MM.1S (cell line): ENCODE measurements around the gene GASK1B.

ENCODE experiments used
- DNase-seq: peaks from one replicate; pipeline ENCODE4 v3.0.0-alpha.2; 2015
- H2AFZ ChIP-seq: fragments of 300-600 bp; sonication (generic); 2 replicates; pipeline ENCODE4 v1.6.0; 2016; ENCODE audit warnings: antibody characterized with exemption, low read length
- H3F3A ChIP-seq: fragments of 300-600 bp; sonication (generic); 2 replicates; pipeline ENCODE4 v1.6.1; 2016; ENCODE audit warnings: mild to moderate bottlenecking, antibody characterized with exemption, low read length, moderate library complexity, mixed read lengths; ENCODE audit not compliant: insufficient read depth
- H3K27ac ChIP-seq: fragments of 300-600 bp; sonication (generic); 2 replicates; pipeline ENCODE4 v1.5.1; 2016; ENCODE audit warnings: mild to moderate bottlenecking, low read length
- H3K27me3 ChIP-seq: fragments of 300-600 bp; sonication (generic); replicated peaks from 2 replicates; pipeline ENCODE4 v1.6.0; 2016; ENCODE audit warnings: low read length; ENCODE audit not compliant: insufficient read depth
- H3K36me3 ChIP-seq: fragments of 300-600 bp; sonication (generic); replicated peaks from 2 replicates; pipeline ENCODE4 v1.6.1; 2016; ENCODE audit warnings: mild to moderate bottlenecking, low read length, mixed read lengths; ENCODE audit not compliant: insufficient read depth
- H3K4me1 ChIP-seq: fragments of 300-600 bp; sonication (generic); 2 replicates; pipeline ENCODE4 v1.6.1; 2016; ENCODE audit warnings: low read length, mixed read lengths
- H3K4me2 ChIP-seq: fragments of 300-600 bp; sonication (generic); 2 replicates; pipeline ENCODE4 v1.6.0; 2016; ENCODE audit warnings: low read depth, low read length
- H3K4me3 ChIP-seq: fragments of 300-600 bp; sonication (generic); 2 replicates; pipeline ENCODE4 v1.5.1; 2016; ENCODE audit warnings: low read length, mixed read lengths
- H3K79me2 ChIP-seq: fragments of 300-600 bp; sonication (generic); 2 replicates; pipeline ENCODE4 v1.6.1; 2016; ENCODE audit warnings: mixed run types, low read length, mixed read lengths
- H3K9ac ChIP-seq: fragments of 300-600 bp; sonication (generic); 2 replicates; pipeline ENCODE4 v1.6.1; 2016; ENCODE audit warnings: low read length, mixed read lengths
- H3K9me2 ChIP-seq: fragments of 300-600 bp; sonication (generic); replicated peaks from 2 replicates; pipeline ENCODE4 v1.6.1; 2016; ENCODE audit warnings: mild to moderate bottlenecking, low read length, mixed read lengths; ENCODE audit not compliant: insufficient read depth
- H3K9me3 ChIP-seq: fragments of 300-600 bp; sonication (generic); replicated peaks from 2 replicates; pipeline ENCODE4 v1.6.1; 2016; ENCODE audit warnings: mild to moderate bottlenecking, low read length, mixed read lengths; ENCODE audit not compliant: insufficient read depth
- H4K20me1 ChIP-seq: fragments of 300-600 bp; sonication (generic); 2 replicates; pipeline ENCODE4 v1.6.1; 2016; ENCODE audit warnings: mild to moderate bottlenecking, low read length, moderate library complexity, mixed read lengths; ENCODE audit not compliant: insufficient read depth
- EZH2 ChIP-seq: fragments of 300-600 bp; sonication (generic); optimal IDR thresholded peaks from 2 replicates; pipeline ENCODE3; 2017; ENCODE audit warnings: low read depth, mild to moderate bottlenecking, antibody characterized with exemption, low read length, mixed read lengths
- EZH2phosphoT487 ChIP-seq: fragments of 300-600 bp; sonication (generic); IDR thresholded peaks from 2 replicates; pipeline ENCODE4 v1.6.1; 2018; ENCODE audit warnings: antibody characterized with exemption, low read length
- TF ChIP-seq, protein P1 (sequence below): fragments of 300-600 bp; sonication (generic); IDR thresholded peaks from 2 replicates; pipeline ENCODE4 v1.5.1; 2016; ENCODE audit warnings: antibody characterized with exemption, low read length, mixed read lengths

The GASK1B gene

DNA sequence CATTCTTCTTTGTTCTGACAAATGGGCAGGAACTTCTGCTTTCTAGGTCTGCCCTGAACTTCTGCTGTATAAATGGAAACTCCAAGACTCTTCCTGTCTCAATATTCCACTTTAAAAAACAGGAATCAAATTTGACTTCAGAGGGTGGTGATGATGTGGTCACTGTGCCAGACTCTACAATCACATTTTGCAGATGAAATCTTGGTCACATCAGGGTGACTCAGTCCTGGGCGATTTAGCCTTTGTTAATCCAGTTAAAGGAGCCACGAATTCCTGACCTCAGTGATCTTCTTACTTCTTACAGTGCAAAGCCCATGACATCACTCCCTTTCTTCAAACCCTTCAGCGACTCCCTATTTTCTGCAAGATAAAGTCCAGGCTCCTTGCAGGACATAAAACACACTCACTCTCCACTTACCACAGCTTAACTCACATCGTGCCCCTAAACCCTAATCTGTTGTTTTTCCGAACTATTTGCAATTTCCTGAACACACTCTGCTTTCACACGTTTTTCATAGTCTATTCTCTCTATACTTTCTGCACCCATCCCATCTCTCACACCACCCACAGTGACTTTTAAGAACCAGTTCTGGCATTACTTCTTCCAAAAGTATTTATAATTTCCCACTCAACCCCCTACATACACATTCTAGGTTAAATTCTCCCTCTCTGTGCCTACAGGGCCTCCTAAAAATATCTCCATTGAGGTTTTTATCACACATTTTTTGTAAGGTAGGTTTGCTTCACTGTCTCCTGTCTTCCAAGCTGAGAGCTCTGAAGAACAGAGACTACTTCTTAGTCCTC is 11.1 kb downstream of the GASK1B start:
- Histone ChIP-seq H3K9me3 (no peaks in the 10 kb centered on the region), H3K4me3 (no peak overlapping the region), H3F3A (no peaks in the 10 kb centered on the region), H3K36me3 (no peaks in the 10 kb centered on the region), H3K4me1 (no peaks in the 10 kb centered on the region), H3K9ac (no peak overlapping the region), H3K27ac (no peak overlapping the region), H3K27me3 (no peaks in the 10 kb centered on the region), H4K20me1 (no peaks in the 10 kb centered on the region), H2AFZ (no peak overlapping the region), H3K79me2 (no peaks in the 10 kb centered on the region), H3K9me2 (no peaks in the 10 kb centered on the region), H3K4me2 (no peak overlapping the region)
- no peak for TF ChIP-seq EZH2phosphoT487
- TF ChIP-seq EZH2, result no peak
- TF ChIP-seq, protein P1, sequence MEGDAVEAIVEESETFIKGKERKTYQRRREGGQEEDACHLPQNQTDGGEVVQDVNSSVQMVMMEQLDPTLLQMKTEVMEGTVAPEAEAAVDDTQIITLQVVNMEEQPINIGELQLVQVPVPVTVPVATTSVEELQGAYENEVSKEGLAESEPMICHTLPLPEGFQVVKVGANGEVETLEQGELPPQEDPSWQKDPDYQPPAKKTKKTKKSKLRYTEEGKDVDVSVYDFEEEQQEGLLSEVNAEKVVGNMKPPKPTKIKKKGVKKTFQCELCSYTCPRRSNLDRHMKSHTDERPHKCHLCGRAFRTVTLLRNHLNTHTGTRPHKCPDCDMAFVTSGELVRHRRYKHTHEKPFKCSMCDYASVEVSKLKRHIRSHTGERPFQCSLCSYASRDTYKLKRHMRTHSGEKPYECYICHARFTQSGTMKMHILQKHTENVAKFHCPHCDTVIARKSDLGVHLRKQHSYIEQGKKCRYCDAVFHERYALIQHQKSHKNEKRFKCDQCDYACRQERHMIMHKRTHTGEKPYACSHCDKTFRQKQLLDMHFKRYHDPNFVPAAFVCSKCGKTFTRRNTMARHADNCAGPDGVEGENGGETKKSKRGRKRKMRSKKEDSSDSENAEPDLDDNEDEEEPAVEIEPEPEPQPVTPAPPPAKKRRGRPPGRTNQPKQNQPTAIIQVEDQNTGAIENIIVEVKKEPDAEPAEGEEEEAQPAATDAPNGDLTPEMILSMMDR, result no peak
- no peak for DNase-seq

DNA sequence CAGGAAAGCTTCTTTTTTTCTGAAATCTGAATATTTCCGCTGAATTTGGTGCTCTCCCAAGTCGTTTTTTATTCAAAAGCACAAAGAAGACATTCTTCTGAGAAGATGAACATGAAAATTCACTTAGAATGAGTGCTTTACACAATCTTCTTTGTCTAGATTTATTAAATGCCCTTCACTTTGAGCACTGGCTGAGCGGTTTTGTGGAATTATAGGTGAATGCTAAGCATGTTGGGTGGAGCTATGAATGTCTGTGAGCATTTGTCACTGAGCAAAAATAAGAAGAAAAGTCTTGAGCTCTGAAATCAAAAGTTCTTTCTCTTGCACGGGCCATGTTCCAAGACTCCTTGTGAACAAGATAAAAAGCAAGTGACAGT is 13.1 kb downstream of the GASK1B start:
- no peaks in the 10 kb centered on the region for H3K9me3 ChIP-seq
- no peaks in the 10 kb centered on the region for H3K27me3 ChIP-seq
- no peak overlapping the region for H3K4me3 ChIP-seq
- no peaks in the 10 kb centered on the region for H4K20me1 ChIP-seq
- no peaks in the 10 kb centered on the region for H3K36me3 ChIP-seq
- no peak for DNase-seq
- no peak overlapping the region for H2AFZ ChIP-seq
- H3K27ac ChIP-seq, result no peak overlapping the region
- no peak for TF ChIP-seq EZH2phosphoT487
- no peaks in the 10 kb centered on the region for H3F3A ChIP-seq
- no peak overlapping the region for H3K4me2 ChIP-seq
- no peaks in the 10 kb centered on the region for H3K4me1 ChIP-seq
- no peaks in the 10 kb centered on the region for H3K9me2 ChIP-seq
- no peaks in the 10 kb centered on the region for H3K79me2 ChIP-seq
- no peak overlapping the region for H3K9ac ChIP-seq

DNA sequence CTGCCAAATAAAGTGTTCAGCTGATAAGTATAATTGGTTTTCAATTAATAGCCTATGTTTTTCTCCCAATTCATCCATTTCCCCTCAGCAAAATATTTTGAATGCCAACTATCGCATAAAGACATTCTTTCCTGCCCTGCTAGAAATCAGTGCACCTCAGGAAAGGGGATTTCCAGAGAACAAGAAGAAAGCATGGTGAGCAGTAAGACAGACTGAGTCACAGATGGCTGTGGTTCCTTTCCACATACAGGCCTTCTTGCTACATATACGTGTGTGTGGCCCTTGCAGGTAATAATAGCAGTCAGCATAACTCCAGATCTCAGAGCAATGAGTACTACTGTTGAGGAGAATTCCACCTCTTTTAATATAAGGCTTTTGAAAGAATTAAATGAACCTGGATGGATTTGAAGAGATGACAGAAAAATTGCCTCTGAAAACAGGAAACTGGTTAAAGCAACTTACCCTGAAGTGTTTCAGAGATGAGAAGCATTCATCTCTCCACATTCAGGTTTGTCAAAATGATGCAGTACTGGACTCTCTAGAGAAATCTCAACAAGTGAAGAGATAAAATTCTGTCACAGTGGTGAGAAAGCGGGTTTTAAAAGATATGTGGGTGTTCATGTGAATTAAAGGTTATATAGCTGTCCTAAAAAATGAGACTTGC is 13.6 kb downstream of the GASK1B start:
- no peak overlapping the region for H3K27ac ChIP-seq
- no peaks in the 10 kb centered on the region for H3K9me3 ChIP-seq
- TF ChIP-seq EZH2 (no peak), EZH2phosphoT487 (no peak)
- TF ChIP-seq, protein P1, result no peak
- H3K4me3 ChIP-seq, result no peak overlapping the region
- no peaks in the 10 kb centered on the region for H3F3A ChIP-seq
- no peaks in the 10 kb centered on the region for H3K79me2 ChIP-seq
- no peak overlapping the region for H3K4me2 ChIP-seq
- H3K36me3 ChIP-seq, result no peaks in the 10 kb centered on the region
- peak; percentile 11 for DNase-seq
- no peak overlapping the region for H3K9ac ChIP-seq
- no peaks in the 10 kb centered on the region for H3K27me3 ChIP-seq
- no peaks in the 10 kb centered on the region for H3K9me2 ChIP-seq
- no peaks in the 10 kb centered on the region for H4K20me1 ChIP-seq
- H2AFZ ChIP-seq, result 0 out of 2 replicates have a peak overlapping the region, but pooled peaks have one; percentile 2
- no peaks in the 10 kb centered on the region for H3K4me1 ChIP-seq

DNA sequence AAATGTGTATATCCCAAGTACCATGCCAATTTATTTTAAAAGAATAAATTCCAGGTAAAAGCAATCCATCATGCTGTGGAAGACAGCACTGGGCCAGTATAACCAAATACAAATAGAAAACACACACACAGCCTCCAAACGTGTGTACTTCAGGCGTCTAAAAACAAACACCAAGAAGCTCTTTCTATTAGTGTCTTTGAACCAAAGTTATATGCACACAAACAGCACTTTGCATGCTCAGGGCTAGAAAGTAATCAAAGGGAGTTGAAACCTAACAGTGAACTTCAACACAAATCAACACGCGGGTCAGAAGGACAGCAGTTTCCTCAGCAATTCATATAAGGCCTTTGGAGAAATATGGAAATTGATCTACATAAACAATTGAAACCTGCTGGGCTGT is 15.4 kb downstream of the GASK1B start:
- H3K27me3 ChIP-seq, result no peaks in the 10 kb centered on the region
- H4K20me1 ChIP-seq, result no peaks in the 10 kb centered on the region
- no peaks in the 10 kb centered on the region for H3K79me2 ChIP-seq
- H3K4me3 ChIP-seq, result no peak overlapping the region
- no peaks in the 10 kb centered on the region for H3K36me3 ChIP-seq
- no peak overlapping the region for H3K9ac ChIP-seq
- H3K4me1 ChIP-seq, result no peaks in the 10 kb centered on the region
- H2AFZ ChIP-seq, result no peak overlapping the region
- no peaks in the 10 kb centered on the region for H3F3A ChIP-seq
- TF ChIP-seq EZH2, result no peak
- TF ChIP-seq, protein P1, result no peak
- no peak for TF ChIP-seq EZH2phosphoT487
- no peak overlapping the region for H3K4me2 ChIP-seq
- DNase-seq, result no peak
- no peaks in the 10 kb centered on the region for H3K9me2 ChIP-seq
- no peaks in the 10 kb centered on the region for H3K9me3 ChIP-seq
- no peak overlapping the region for H3K27ac ChIP-seq
